Fibroblast of skin of abdomen (primary cell): ENCODE data around the gene KIAA1671.

ENCODE experiments used
- DNase-seq: peaks from one replicate; pipeline ENCODE4 v3.0.0-alpha.2; 2013

KIAA1671 gene

DNA sequence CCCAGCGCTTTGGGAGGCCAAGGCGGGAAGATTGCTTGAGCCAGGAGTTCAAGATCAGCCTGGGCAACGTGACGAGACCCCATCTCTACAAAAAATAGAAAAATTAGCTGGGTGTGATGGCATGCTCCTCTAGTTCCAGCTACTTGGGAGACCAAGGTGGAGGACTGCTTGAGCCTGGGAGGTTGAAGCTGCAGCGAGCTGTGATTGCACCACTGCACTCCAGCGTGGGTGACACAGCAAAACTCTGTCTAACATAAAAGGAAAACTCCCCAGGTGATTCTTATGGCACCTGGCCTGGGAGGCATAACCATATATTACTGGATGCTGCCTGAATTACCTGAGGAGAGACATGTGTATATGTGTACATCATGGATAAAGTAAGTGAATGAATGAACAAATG, 29.1 kb downstream of the KIAA1671 start:
- no peak for DNase-seq

DNA sequence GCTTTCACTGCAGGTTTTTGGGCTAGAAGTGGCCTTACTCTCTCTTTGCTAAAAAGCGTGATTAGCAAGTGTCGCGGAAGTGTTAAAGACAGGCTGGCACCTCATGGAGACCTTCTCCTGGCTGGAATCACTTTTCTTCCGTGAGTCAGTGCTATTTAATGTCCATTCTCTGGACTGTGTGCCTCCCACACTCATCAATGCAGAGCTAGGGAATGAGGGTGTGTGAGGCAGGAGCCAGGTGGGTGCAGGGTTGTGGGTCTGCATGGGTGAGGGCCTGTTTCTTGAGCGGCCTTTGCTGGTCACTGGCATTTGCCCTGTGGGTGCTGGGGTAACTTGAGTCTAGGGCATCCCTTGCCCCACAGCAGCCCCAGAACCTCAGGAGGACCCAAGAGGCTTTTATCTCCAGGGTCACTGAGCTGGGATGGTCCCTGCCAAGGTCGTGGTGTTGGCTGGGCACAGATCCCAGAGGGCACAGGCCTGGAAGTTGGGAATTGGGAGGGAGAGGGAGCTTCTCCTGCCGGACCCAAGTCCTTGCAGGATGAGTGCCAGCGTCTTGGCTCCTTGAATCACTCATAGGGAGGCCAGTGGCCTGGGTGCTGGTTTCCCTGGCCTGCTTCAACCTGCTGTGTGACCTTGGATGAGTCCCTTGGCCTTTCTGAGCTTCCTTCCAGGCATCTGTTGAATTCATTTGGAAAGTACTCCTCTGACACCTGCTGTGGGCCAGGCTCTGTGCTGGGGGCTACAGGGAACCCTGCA, 30.0 kb downstream of the KIAA1671 start:
- DNase-seq, result no peak

DNA sequence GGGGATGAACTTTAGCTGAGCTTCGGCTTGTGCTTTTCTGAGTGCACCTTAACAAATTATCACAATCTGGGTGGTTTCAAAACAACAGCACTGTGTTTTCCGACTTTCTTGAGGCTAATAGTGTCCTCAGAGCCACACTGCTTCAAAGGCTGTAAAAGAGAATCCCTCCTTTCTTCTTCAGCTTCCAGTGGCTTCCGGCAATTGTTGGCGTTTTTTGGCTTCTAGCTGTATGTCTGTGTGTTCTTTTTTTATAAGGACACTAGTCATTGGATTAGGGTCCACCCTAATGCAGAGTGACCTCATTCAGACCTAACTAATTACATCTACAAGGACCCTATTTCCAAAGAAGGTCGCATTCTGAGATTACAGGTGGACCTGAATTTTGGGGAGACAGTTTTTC, 30.6 kb downstream of the KIAA1671 start:
- no peak for DNase-seq

DNA sequence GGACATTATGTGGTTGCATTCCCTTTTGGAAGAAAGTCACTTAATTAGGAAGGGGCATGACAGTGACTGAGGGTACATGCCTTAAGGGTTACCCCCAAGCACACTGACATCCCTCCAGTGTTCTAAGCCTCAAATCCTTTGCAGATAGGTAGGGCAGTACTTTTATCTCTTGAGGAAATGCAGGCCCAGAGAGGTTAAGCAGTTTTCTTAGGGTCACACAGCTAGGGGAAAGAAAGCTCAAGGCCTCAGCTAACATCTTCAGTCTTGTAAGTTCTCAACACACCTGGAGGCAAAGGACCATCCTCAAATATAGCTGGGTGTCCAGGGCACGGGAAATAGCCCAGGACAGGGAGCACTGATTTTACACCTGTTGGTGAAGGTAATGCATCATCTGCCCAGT, 31.6 kb downstream of the KIAA1671 start:
- no peak for DNase-seq

DNA sequence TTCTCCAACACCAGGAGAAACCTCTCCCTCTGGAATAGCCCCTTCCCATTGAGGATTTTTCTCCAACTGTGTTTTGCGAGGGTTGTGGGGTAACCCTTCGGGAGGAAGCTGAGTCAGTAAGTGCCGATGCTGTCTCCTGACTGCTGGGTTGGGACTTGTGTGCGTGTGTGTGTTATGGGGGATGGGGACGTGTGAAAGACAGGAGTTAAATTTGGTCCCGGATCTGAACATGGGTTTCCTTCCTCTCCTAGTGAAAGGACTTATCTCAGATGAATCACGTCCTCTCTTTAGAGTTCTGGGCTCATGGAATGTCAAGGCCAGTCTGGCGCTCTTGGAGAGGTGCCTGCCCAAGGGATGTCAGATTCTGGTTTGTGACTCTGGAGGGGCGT, 33.3 kb downstream of the KIAA1671 start:
- peak; percentile 14 for DNase-seq

DNA sequence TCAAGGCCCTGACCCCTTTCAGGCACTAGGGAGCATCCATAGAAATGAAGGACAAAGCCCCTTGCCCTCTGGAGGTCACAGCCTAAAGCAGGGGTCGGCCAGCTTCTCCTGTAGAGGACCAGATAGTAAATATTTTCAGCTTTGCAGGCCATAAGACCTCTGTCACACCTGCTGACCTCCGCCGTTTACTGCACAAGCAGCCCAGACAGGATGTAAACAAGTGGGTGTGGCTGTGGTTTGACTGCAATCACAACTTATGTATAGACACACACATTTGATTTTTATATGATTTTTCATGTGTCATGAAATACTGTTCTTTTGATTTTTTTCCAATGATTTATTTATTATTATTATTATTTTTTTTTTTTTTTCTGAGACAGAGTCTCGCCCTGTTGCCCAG, 34.3 kb downstream of the KIAA1671 start:
- DNase-seq, result no peak

DNA sequence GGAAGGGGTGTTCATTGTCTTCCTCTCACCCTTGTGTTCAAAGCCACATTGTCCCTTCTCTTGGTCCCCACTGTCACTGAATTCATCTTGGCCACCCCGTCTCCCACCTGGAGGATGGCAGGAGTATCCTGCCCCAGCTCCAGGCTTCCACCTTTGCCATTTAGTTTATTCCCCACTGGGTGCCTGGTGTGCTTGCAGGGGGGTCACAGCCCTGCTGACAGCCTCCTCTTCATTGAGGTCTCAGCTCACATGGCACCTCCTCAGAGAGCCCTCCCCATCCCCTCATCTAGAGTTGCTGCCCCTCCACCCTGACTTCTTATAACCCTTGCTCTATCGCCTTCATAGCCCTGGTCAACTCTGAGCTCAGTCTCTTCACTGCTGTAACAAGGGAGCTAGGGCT, 36.6 kb downstream of the KIAA1671 start:
- DNase-seq, result no peak

DNA sequence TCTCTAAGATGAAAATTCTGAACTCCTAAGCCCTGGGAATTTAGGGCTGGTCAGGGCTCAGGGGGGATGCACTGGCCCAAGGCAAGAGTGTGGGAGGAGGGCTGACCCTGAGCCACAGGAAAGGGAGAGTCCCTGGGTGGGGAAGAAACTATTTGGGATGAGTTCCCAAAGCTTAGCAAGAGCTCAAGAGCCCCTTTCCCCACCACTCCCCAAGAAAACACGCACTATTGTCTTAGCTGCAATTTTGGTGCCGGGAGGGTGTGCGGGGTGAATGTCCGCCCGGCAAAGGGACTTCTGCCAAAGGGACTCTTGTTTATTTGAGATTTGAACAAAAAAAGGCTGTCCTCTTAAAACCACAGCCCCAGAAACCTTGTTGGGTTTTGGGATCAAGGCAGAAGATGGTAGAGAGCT, 37.0 kb downstream of the KIAA1671 start:
- no peak for DNase-seq

DNA sequence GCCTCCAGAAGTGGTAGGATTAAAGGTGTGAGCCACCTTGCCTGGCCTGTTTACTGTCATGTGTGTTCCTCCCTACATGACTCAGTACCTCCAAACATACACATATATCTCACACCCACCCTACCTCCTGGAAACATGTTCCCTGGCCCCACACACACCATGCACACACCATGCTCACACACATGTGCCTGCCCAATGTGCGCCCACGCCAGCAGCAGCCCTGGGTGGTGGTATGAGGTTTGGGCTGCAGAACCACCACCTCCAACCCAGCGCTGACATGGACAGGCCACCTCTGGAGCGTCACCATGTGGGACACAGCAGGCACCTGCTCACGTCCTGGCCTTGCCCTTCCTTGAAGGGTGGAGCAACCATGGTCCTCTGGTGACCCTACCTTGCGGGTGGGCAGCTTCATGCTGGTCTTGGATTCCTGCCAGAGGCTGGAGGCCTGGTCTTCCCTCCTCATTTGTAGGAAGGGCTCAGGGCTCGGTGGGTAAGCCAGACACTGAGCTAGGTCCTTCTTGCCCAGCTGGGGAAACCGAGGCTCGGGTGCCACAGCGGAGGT, 37.9 kb downstream of the KIAA1671 start:
- DNase-seq, result no peak

DNA sequence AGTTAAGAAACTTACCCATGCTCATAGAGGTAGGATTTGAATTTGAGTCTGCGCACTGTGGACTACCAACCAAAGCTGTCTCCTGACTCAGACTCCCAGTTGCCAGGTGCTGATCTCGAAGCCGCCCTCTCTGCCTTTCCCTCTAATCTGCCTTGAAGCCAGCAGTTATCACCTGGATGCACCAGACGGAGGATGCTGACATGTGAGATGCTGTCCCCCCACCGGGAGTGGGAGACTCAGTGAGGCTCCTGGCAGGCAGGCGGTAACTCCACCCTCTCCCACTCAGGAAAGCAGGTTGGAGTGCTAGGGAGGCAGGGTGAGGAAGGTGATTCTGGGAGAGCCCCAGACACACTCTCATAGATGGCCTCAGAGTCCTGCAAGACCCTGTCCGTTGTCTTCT, 40.4 kb downstream of the KIAA1671 start:
- no peak for DNase-seq

DNA sequence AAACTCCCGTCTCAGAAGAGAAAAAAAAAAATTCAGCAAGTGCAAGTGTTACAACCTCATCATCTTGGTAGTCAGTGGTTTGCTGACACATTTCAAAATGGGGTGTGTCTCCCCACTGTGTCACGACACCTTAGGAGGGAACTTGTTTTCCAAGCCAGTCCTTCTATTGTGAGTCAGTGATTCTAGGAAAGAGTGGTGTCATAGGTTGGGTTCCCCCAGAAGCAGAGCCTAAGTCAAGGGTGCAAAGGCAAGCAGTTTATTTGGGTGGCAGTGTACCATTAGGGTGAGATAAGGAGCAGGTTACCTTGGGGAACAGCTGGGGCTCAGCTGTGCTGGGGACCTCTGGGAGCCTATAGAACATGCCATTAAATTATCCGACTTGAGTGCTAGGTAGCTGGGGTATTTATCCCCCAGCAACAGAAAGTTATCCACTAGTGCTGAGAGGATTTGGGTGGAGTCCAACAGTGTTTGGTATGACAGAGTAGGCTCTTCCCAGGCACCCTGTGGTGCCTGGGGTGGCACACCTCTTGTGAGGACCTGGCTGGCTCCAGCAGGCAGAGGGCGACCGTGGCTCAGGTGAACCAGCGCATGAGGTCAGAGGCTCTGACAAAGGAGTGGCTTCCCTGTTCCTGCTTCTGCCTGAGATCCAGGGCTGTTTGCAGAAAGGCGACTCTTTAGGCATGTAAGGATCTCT, 41.7 kb downstream of the KIAA1671 start:
- DNase-seq, result no peak

DNA sequence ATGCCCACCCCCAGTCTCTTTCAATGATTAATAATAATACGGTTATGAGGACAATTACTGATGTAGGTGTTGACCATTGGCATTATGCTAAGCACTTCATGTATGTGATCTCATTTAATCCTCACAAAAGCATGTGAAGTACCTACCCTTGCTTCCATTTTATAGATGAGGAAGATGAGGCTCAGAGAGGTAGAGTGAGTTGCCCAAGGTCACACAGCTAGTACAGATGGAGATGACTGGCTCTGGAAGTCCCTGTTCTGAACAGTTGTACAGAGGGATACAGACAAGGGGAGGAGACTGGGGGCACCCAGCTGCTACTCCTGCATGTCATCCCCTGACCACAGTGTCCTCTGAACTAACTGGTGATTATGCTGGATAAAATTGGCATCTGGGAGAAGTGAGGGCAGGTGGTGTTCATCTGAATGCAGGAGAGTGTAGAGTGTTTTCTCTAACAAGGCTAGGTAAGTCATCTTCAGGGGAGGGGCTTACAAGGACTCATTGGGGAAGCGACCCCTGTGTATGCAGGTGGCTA, 43.2 kb downstream of the KIAA1671 start:
- DNase-seq, result no peak

DNA sequence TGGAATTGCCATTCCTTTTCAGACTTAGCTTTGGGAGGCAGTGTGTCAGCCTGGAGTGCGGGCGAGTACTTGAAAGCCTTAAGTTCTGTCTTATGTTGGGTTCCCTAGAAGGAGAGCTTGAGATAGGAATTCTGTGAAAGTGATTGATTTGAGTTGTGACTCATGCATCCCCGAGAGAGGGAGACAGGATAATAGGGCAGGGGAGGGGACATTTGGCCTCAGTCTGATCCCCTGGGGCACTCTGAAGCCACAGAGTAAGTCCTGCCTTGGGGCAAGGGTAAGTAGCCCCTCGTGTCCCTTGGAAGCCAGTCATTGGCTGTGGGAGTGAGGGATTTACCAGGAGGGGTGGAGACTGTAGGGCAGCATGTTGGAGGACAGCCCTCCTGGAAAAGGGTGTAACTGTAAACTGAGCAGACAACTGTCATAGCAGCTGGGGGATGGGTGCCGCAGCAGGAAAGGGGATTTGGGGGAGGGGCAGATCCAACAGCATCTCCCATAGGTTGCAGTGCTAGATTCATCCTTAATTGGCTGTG, 44.0 kb downstream of the KIAA1671 start:
- DNase-seq, result peak; percentile 20

DNA sequence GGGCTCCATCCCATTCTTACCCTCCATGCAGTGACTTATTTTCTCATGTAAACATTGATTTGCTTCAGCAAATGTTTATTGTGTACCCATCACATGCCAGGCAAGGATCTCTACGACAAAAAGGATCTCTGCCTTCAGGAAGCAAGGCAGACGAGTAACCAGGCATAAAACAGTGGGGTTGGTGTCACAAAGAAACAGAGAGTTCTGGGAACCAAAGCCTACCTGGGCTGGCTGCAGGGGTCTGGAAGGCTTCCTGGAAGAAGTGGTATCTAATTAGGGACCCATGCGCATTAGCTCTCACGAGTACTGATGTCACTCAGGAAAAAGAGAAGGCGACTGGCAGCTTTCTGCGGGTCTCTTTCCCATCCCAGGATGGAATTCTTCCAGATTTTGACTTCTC, 44.5 kb downstream of the KIAA1671 start:
- DNase-seq, result no peak

DNA sequence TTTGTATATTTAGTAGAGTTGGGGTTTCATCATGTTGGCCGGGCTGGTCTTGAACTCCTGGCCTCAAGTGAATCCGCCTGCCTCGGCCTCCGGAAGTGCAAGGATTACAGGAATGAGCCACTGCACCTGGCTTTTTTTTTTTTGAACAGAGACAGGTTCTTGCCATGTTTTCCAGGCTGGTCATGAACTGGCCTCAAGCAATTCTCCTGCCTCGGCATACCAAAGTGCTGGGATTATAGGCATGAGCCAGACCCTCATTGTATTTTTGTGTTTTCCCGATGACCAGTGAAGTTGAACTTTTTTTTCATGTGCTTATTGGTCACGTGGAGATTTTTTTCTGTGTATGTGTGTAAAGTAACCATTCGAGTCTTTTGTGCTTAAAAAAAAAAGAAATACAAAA, 48.2 kb downstream of the KIAA1671 start:
- DNase-seq, result no peak

DNA sequence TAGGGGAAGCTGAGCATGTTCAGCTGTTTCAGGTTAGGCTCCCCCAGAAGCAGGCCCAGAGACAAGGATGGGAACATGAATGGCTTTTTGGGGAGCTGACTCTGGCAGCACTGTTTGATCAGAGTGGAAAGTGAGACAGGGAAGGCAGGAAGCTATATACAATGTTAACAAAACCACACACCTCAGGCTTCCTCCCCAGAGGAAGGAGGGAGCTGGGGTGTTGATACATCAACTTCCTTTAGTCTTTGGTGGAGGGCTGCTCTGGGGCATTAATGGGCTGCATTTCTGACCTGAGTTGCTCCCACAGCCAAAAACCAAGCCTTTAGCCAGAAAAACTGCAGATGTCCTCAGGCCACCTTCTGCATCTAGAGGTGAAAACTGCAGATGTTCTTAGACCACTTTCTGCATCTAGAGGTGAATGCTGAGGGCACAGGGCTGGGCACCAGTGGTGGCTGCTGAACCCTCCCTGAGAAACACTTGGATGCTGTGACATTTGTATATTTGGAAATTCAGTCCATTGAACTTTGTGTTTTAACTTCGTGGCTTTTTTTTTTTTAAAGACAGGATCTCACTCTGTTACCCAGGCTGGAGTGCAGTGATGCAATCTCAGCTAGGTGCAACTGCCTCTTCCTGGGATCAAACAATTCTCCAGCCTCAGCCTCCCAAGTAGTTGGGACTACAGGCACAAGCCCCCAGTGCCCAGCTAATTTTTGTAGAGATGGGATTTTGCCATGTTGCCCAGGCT, 49.9 kb downstream of the KIAA1671 start:
- no peak for DNase-seq

DNA sequence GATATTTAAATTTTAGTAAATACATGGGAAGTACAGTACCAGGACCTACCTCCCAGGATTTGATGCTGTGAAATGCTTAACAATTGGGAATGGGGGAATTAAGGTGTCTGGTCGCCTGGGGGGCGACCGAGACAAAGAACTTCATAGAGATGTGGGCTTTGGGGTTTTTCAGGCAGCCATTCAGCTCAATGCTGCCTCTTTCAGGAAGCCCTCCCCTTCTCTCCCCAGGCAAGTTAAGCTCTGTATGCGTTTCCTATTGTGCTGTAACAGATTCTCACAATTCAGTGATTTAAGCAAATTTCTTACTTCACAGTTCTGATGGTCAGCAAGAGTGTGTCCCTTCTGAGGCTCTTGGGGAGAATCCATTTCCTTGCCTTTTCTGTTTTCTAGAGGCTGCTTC, 53.8 kb downstream of the KIAA1671 start:
- no peak for DNase-seq

DNA sequence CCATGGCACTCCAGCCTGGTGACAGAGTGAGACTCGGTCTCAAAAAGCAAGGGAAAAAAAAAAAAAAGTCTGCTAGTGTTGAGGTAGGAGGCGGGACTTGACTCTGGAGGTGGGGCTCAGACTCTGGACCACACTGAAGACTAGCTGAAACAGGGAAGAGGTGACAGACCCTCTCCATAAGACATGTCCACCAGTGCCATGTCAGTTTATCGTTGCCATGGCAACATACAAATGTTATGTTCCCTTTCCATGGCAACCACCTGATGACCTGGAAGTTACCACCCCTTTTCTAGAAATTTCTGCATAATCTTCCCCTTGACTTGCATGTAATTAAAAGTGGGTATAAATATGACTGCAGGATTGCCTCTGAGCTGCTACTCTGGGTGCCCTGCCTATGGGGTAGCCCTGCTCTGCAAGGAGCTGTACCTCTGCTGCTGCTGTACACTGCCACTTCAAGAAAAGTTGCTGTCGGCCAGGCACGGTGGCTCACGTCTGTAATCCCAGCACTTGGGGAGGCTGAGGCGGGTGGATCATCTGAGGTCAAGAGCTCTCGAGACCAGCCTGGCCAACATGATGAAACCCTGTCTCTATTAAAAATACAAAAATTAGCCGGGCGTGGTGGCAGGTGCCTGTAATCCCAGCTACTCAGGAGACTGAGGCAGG, 55.1 kb downstream of the KIAA1671 start:
- DNase-seq, result no peak

DNA sequence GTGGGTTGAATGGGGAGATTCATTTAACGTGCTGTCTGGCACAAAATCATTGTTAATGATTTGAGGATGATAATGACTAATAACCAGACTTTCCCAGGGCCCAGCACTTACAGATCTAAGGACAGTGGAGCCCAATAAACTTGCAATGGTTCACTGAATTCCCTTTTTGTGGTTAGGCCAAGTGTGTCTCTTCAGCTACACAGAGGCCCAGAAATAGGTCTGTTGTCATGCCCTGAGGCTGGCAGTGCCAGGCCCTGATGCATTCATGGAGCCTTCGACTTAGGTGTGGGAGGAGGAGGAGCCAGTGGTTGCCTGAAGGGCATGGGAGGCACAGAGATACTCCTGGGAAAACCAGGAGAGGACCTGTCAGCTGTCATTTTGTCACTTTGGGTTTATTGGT, 56.1 kb downstream of the KIAA1671 start:
- no peak for DNase-seq

DNA sequence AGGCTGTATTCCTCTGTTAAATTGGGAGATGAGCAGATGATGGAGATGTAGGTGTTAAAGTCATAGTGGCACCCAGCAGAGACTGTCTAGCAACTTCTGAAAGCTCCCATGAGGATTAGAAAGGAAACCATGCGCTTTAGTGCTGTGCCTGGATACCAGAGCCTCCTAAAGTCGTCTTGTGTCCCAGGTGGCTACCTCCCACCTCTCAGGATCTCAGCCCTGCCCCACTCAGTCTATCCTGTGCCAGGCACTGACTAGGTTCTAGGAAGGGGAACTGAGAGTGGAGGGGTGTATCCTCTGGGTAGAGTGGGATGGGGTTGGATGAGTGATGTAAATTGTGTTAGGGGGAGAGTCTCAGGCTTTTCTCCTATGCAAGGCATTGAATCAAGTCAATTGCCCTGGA, 60.2 kb downstream of the KIAA1671 start:
- DNase-seq, result no peak

DNA sequence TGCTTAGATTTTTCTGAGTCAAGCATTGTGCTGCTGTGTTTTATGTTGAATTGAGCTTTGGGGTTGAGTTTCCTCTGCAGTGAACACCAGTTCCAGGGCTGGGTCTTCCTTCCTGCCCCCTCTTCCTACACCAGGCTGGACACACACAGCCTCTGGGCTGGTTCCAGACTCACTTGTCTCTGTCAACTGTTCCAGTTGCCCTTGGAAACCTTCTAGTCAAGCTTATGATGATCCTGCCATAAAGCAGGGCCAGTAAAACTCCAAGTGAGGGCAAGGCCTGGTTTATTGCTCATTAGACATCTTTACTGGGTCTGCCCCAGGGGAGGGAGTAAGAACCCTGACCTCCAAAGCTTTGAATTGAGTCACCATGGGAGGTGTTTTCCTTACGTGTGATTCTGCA, 61.1 kb downstream of the KIAA1671 start:
- no peak for DNase-seq
